Measurements from ENCODE around the gene DOCK2. TPM values are rescaled to one million over a fixed set of nuclear protein-coding genes. Genes with fewer than 3 reads are reported as not detected.

The DOCK2 gene
- total RNA-seq, 4 donors from 2014 or later: 2.0 to 17.4 (median 7.5) TPM

DNA sequence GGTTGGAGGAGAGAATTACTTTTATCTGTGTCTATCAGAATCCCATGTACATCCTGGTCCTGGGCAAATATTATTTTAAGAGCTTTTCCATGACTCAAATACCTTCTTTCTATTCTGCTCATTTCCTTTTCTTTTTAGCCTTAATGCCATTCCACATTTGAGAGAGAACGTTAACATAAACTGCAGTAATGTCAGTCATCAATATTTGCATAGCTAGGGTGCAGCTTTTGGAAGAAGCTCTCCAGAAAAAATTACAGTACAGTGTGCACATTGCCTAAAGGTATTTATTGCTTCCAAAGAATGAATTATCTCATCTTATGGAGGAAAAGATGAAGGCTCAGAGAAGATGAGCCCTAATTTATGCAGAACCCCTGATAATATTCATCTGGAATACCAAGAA, 284.9 kb downstream of the DOCK2 start:
- Histone ChIP-seq H3K27ac (no peak overlapping the region), H3K4me1 (no peaks in the 10 kb centered on the region), H3K36me3 (no peaks in the 10 kb centered on the region), H3K27me3 (no peaks in the 10 kb centered on the region), H3K4me3 (no peak overlapping the region), H3K9me3 (no peaks in the 10 kb centered on the region)
- TF ChIP-seq POLR2A (IDR thresholded peaks at IDR 0.05): no peak
- TF ChIP-seq, protein P1, sequence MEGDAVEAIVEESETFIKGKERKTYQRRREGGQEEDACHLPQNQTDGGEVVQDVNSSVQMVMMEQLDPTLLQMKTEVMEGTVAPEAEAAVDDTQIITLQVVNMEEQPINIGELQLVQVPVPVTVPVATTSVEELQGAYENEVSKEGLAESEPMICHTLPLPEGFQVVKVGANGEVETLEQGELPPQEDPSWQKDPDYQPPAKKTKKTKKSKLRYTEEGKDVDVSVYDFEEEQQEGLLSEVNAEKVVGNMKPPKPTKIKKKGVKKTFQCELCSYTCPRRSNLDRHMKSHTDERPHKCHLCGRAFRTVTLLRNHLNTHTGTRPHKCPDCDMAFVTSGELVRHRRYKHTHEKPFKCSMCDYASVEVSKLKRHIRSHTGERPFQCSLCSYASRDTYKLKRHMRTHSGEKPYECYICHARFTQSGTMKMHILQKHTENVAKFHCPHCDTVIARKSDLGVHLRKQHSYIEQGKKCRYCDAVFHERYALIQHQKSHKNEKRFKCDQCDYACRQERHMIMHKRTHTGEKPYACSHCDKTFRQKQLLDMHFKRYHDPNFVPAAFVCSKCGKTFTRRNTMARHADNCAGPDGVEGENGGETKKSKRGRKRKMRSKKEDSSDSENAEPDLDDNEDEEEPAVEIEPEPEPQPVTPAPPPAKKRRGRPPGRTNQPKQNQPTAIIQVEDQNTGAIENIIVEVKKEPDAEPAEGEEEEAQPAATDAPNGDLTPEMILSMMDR (IDR thresholded peaks at IDR 0.05): no peak
- DNase-seq: no peak
- intact Hi-C loops (cut with DNase I; ENCODE audit: low total_unique reads): no loop called here

DNA sequence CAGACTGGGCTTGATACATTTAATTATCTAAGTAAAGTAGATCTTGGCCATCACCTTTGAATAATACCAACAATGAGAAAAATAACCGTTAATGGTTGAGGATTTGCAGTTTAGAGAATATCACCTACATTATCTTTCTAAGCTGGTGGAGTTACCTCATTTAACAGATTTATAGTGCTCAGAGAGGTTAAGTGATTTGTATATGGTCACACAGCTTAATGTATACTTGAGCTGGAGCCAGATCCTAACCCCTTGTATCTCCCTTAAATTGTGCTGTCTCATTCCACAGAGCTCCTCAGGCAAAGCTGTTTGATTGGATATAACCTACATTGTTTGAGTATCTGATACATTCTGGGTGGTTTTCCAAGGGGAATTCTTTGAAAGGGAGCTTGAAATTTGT, 285.4 kb downstream of the DOCK2 start:
- TF ChIP-seq POLR2A (IDR thresholded peaks at IDR 0.05): no peak
- TF ChIP-seq, protein P1 (IDR thresholded peaks at IDR 0.05): no peak
- no peaks in the 10 kb centered on the region for H3K36me3 ChIP-seq
- H3K4me3 ChIP-seq: no peak overlapping the region
- H3K27ac ChIP-seq: no peak overlapping the region
- intact Hi-C loops (cut with DNase I; ENCODE audit: low total_unique reads): no loop called here
- no peaks in the 10 kb centered on the region for H3K4me1 ChIP-seq
- H3K9me3 ChIP-seq: no peaks in the 10 kb centered on the region
- no peak for DNase-seq
- H3K27me3 ChIP-seq: no peaks in the 10 kb centered on the region

DNA sequence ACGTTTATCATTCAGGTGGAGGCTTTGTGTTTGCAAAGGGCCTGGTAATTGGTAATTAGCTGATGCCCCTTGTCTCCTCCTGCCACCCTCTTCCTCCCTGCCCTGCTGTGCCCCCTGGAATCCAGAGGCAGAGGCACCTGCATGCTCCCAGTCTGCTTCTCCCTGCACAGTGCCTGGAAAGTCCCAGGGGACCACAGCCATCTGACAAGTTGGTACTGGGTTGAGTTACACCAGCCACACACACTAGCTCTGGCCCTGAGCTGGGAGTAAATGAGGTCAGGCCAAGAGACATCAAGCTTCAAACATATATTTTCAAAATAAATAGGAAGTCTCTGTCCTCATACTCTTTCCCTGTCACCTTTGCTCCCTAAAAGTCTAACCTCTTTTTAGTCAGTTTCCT, 286.9 kb downstream of the DOCK2 start:
- Histone ChIP-seq H3K27ac (no peak overlapping the region), H3K4me3 (no peak overlapping the region), H3K4me1 (no peaks in the 10 kb centered on the region), H3K27me3 (no peaks in the 10 kb centered on the region), H3K9me3 (no peaks in the 10 kb centered on the region), H3K36me3 (no peaks in the 10 kb centered on the region)
- intact Hi-C loops (cut with DNase I; ENCODE audit: low total_unique reads): no loop called here
- no peak for DNase-seq
- no peak for TF ChIP-seq POLR2A (IDR thresholded peaks at IDR 0.05)
- TF ChIP-seq, protein P1 (IDR thresholded peaks at IDR 0.05): no peak

DNA sequence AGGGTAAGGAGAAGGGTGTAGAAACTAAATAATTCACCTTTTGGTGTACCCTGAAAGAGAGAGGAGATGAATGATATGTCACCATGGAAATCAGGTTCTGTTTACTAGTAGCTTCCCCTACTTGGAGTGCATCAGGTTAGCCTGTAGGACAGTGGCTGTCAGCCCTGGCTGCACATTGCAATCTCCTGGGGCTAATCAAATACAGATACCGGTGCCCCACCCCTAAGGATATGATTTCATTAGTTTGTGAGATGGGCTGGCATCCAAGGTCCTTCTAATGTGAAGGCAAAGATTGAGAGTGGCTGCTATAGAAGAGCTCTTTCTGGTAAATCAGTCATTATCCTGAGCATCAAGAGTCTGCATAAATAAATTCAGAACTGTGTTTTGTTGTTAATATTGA, 296.1 kb downstream of the DOCK2 start:
- no peaks in the 10 kb centered on the region for H3K4me1 ChIP-seq
- intact Hi-C loops (cut with DNase I; ENCODE audit: low total_unique reads): no loop called here
- no peaks in the 10 kb centered on the region for H3K9me3 ChIP-seq
- TF ChIP-seq POLR2A (IDR thresholded peaks at IDR 0.05): no peak
- TF ChIP-seq, protein P1 (IDR thresholded peaks at IDR 0.05): no peak
- no peak overlapping the region for H3K4me3 ChIP-seq
- H3K36me3 ChIP-seq: no peaks in the 10 kb centered on the region
- H3K27me3 ChIP-seq: no peaks in the 10 kb centered on the region
- no peak for DNase-seq
- no peak overlapping the region for H3K27ac ChIP-seq

DNA sequence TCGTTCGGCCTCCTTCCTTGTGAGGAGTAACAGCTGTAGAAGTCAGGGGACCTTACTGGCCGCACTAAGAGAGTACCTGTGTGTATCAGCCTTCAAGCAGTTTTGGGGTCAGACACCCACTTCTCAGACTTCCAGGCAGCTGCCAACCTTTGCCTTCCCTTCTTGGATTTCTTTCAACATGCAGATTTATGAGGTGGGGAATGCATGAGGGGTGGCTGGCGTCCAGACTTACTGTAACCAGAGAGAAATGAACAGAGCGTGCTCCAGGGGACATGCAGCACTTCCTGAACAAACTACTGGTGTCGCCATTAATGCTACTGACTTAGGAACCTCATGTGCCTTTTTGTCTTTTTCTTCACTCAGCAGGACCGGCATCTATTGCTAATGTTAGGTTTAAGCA, 296.5 kb downstream of the DOCK2 start:
- Histone ChIP-seq H3K27ac (no peak overlapping the region), H3K27me3 (no peaks in the 10 kb centered on the region)
- intact Hi-C loops (cut with DNase I; ENCODE audit: low total_unique reads): no loop called here

More for the DNA sequence above, 296.5 kb downstream of the DOCK2 start:
- no peaks in the 10 kb centered on the region for H3K9me3 ChIP-seq
- no peak for DNase-seq
- TF ChIP-seq POLR2A (IDR thresholded peaks at IDR 0.05): no peak
- TF ChIP-seq, protein P1 (IDR thresholded peaks at IDR 0.05): no peak
- H3K36me3 ChIP-seq: no peaks in the 10 kb centered on the region
- H3K4me3 ChIP-seq: no peak overlapping the region
- no peaks in the 10 kb centered on the region for H3K4me1 ChIP-seq

Data from uterus (tissue), 4 donors.